H1 (cell line): ENCODE results near the gene ADGRV1. TPM values are rescaled to one million over a fixed set of nuclear protein-coding genes. Genes with fewer than 3 reads are reported as not detected.

Experiments
- CTCF ChIA-PET: fragments of 300-600 bp; sonication (Branson Sonifier 250); formaldehyde crosslinking; loops from one replicate; lab custom pipeline; 2021; ENCODE audit not compliant: partially characterized antibody; lab: Charles Lee
- POLR2A ChIA-PET: fragments of 300-600 bp; sonication (Branson Sonifier 250); formaldehyde crosslinking; loops from one replicate; lab custom pipeline; 2021; ENCODE audit warnings: inconsistent platforms; ENCODE audit not compliant: partially characterized antibody; lab: Charles Lee
- DNase-seq, 2 experiments: peaks; one replicate each; pipeline versions ENCODE4 v3.0.0 to v3.0.0-alpha.2; 2010 to 2022; ENCODE audit warnings: low spot score in 2 of 2, low read depth in 1 of 2, mixed read lengths in 1 of 2
- FAIRE-seq: peaks from 2 replicates; lab custom pipeline; 2011; peaks lifted over from hg19 to GRCh38; lab: Jason Lieb, UNC
- H2AFZ ChIP-seq: 2 replicates; pipeline ENCODE4 v1.8.1; 2012; ENCODE audit warnings: low read length, inconsistent platforms
- H2AK5ac ChIP-seq: 2 replicates; pipeline ENCODE4 v1.6.1; 2013; ENCODE audit warnings: low read depth, low read length
- H2BK120ac ChIP-seq: replicated peaks from 2 replicates; pipeline ENCODE3; 2013; ENCODE audit warnings: low read depth, low read length, inconsistent platforms
- H2BK12ac ChIP-seq: 2 replicates; pipeline ENCODE4 v1.6.1; 2013; ENCODE audit warnings: low read depth, low read length
- H2BK15ac ChIP-seq: 2 replicates; pipeline ENCODE4 v1.6.1; 2013; ENCODE audit warnings: low read length
- H2BK20ac ChIP-seq: 2 replicates; pipeline ENCODE4 v1.6.1; 2013; ENCODE audit warnings: low read length
- H2BK5ac ChIP-seq: 2 replicates; pipeline ENCODE4 v1.6.1; 2013; ENCODE audit warnings: low read depth, low read length
- H3K14ac ChIP-seq: 2 replicates; pipeline ENCODE4 v1.6.1; 2013; ENCODE audit warnings: inconsistent platforms; ENCODE audit not compliant: insufficient read length
- H3K18ac ChIP-seq: 2 replicates; pipeline ENCODE4 v1.6.1; 2013; ENCODE audit warnings: low read length; ENCODE audit errors: extremely low read depth
- H3K23ac ChIP-seq: 2 replicates; pipeline ENCODE4 v1.6.1; 2013; ENCODE audit warnings: inconsistent platforms; ENCODE audit not compliant: insufficient read length
- H3K23me2 ChIP-seq: 2 replicates; pipeline ENCODE4 v1.6.1; 2013; ENCODE audit warnings: low read depth, low read length
- H3K27ac ChIP-seq: 2 replicates; pipeline ENCODE4 v1.6.1; 2011; ENCODE audit warnings: low read depth, low read length, inconsistent platforms
- H3K27me3 ChIP-seq, 4 experiments: replicated peaks in 1 of 4; 1 replicate in 1 of 4; 2 replicates in 3 of 4; pipeline versions ENCODE4 v1.6.1 to v1.8.1; 2011 to 2013; ENCODE audit warnings: low read length in 3 of 4, mild to moderate bottlenecking in 3 of 4, inconsistent platforms in 2 of 4, mixed read lengths in 2 of 4, moderate library complexity in 1 of 4; ENCODE audit not compliant: control insufficient read depth in 3 of 4, insufficient read depth in 3 of 4; ENCODE audit errors: extremely low read depth in 1 of 4
- H3K36me3 ChIP-seq, 4 experiments: 2 replicates each; pipeline versions ENCODE4 v1.6.1 to v1.8.1; 2011 to 2013; ENCODE audit warnings: mild to moderate bottlenecking in 4 of 4, low read length in 3 of 4, moderate library complexity in 2 of 4, control low read depth in 1 of 4, inconsistent platforms in 1 of 4; ENCODE audit not compliant: insufficient read depth in 4 of 4, control insufficient read depth in 2 of 4
- H3K4ac ChIP-seq: replicated peaks from 2 replicates; pipeline ENCODE3; 2013; ENCODE audit warnings: low read length, low read depth, mixed read lengths, inconsistent platforms; ENCODE audit not compliant: insufficient read length
- H3K4me1 ChIP-seq, 4 experiments: replicated peaks in 1 of 4; 1 replicate in 1 of 4; 2 replicates in 3 of 4; pipeline versions ENCODE4 v1.6.1 to v1.8.1; 2011 to 2013; ENCODE audit warnings: low read length in 3 of 4, inconsistent platforms in 2 of 4, mixed read lengths in 1 of 4; ENCODE audit not compliant: insufficient read depth in 4 of 4, control insufficient read depth in 3 of 4
- H3K4me2 ChIP-seq, 2 experiments: 2 replicates each; pipeline versions ENCODE4 v1.6.1 to v1.8.1; 2011 to 2013; ENCODE audit warnings: low read depth in 2 of 2, low read length in 2 of 2, control low read depth in 1 of 2, inconsistent platforms in 1 of 2, mild to moderate bottlenecking in 1 of 2; ENCODE audit not compliant: insufficient read depth in 1 of 2
- H3K4me3 ChIP-seq, 4 experiments: fragments of 200-600, 300-600 bp in 1 of 4; sonication (generic), shearing (Covaris generic), sonication (Bioruptor Twin) in 1 of 4; 2 replicates each; pipeline versions ENCODE4 v1.5.1 to v1.8.1; 2011 to 2016; ENCODE audit warnings: low read length in 4 of 4, low read depth in 3 of 4, control low read depth in 2 of 4, inconsistent platforms in 2 of 4, mild to moderate bottlenecking in 2 of 4, mixed read lengths in 1 of 4, moderate library complexity in 1 of 4; ENCODE audit not compliant: insufficient read depth in 2 of 4; ENCODE audit errors: extremely low read depth in 1 of 4
- H3K56ac ChIP-seq: replicated peaks from 2 replicates; pipeline ENCODE3; 2013; ENCODE audit warnings: low read depth, mild to moderate bottlenecking, mixed read lengths, low read length, inconsistent platforms; ENCODE audit not compliant: insufficient read length
- H3K79me1 ChIP-seq: 2 replicates; pipeline ENCODE4 v1.6.1; 2013; ENCODE audit warnings: low read depth, low read length, control low read depth
- H3K79me2 ChIP-seq, 2 experiments: 2 replicates each; pipeline versions ENCODE4 v1.6.1 to v1.8.1; 2012 to 2013; ENCODE audit warnings: low read length in 2 of 2, mild to moderate bottlenecking in 2 of 2, inconsistent platforms in 1 of 2; ENCODE audit not compliant: insufficient read depth in 2 of 2, control insufficient read depth in 1 of 2
- H3K9ac ChIP-seq, 4 experiments: replicated peaks in 1 of 4; 1 replicate in 1 of 4; 2 replicates in 3 of 4; pipeline versions ENCODE4 v1.6.1 to v1.8.1; 2011 to 2013; ENCODE audit warnings: low read depth in 3 of 4, low read length in 3 of 4, control low read depth in 2 of 4, mild to moderate bottlenecking in 2 of 4, moderate library complexity in 2 of 4, inconsistent platforms in 1 of 4; ENCODE audit errors: extremely low read depth in 1 of 4
- H3K9me3 ChIP-seq, 2 experiments: 2 replicates each; pipeline versions ENCODE4 v1.6.1 to v1.8.1; 2012 to 2013; ENCODE audit warnings: mild to moderate bottlenecking in 2 of 2, moderate library complexity in 2 of 2, control low read depth in 1 of 2, inconsistent platforms in 1 of 2, low read depth in 1 of 2, low read length in 1 of 2, mixed read lengths in 1 of 2; ENCODE audit not compliant: insufficient read depth in 2 of 2
- H4K20me1 ChIP-seq, 2 experiments: replicated peaks in 1 of 2; 2 replicates each; pipeline versions ENCODE3 to v1.8.1; 2011 to 2013; ENCODE audit warnings: inconsistent platforms in 2 of 2, low read length in 2 of 2, mild to moderate bottlenecking in 1 of 2; ENCODE audit not compliant: insufficient read depth in 2 of 2, control insufficient read depth in 1 of 2
- H4K5ac ChIP-seq: 2 replicates; pipeline ENCODE4 v1.6.1; 2013; ENCODE audit warnings: low read length, low read depth, mixed read lengths, inconsistent platforms; ENCODE audit not compliant: insufficient read length
- H4K8ac ChIP-seq: 2 replicates; pipeline ENCODE4 v1.8.0; 2013; ENCODE audit warnings: mild to moderate bottlenecking, moderate library complexity, low read length, inconsistent platforms; ENCODE audit not compliant: insufficient read depth; ENCODE audit errors: extremely low read depth
- H4K91ac ChIP-seq: replicated peaks from 2 replicates; pipeline ENCODE3; 2013; ENCODE audit warnings: low read length, mixed read lengths, inconsistent platforms; ENCODE audit not compliant: insufficient read length
- BRCA1 ChIP-seq: IDR thresholded peaks from 2 replicates; pipeline ENCODE4 v1.6.1; 2012; ENCODE audit warnings: low read depth, low read length, improper control_type of control experiment
- CTBP2 ChIP-seq: IDR thresholded peaks from 2 replicates; pipeline ENCODE4 v1.7.0; 2011; ENCODE audit warnings: borderline replicate concordance, mild to moderate bottlenecking, moderate library complexity, mixed read lengths, low read length; ENCODE audit not compliant: insufficient read depth, insufficient read length
- EP300 ChIP-seq, 2 experiments: IDR thresholded peaks; 1 replicate in 1 of 2; 2 replicates in 1 of 2; pipeline ENCODE4 v1.6.1; 2011 to 2012; ENCODE audit warnings: low read depth in 2 of 2, low read length in 2 of 2, mild to moderate bottlenecking in 2 of 2, borderline replicate concordance in 1 of 2, inconsistent platforms in 1 of 2, moderate library complexity in 1 of 2
- EZH2 ChIP-seq: fragments of 200-600 bp; sonication (generic); IDR thresholded peaks from 2 replicates; pipeline ENCODE4 v1.7.1; 2012; ENCODE audit warnings: low read depth, mild to moderate bottlenecking, moderate library complexity, low read length, inconsistent platforms; ENCODE audit not compliant: severe bottlenecking
- FOSL1 ChIP-seq: IDR thresholded peaks from 2 replicates; pipeline ENCODE4 v1.6.1; 2011; ENCODE audit warnings: mild to moderate bottlenecking, low read depth, low read length, moderate library complexity; ENCODE audit not compliant: insufficient read depth
- GABPA ChIP-seq: IDR thresholded peaks from 2 replicates; pipeline ENCODE4 v1.6.1; 2011; ENCODE audit warnings: mild to moderate bottlenecking, low read length, moderate library complexity, borderline replicate concordance; ENCODE audit not compliant: insufficient read depth
- JUN ChIP-seq: IDR thresholded peaks from 2 replicates; pipeline ENCODE4 v1.6.1; 2011; ENCODE audit warnings: low read depth, mild to moderate bottlenecking, improper control_type of control experiment, low read length
- JUND ChIP-seq: IDR thresholded peaks from 2 replicates; pipeline ENCODE4 v1.6.1; 2011; ENCODE audit warnings: mild to moderate bottlenecking, improper control_type of control experiment, low read length
- MAX ChIP-seq: IDR thresholded peaks from 2 replicates; pipeline ENCODE4 v1.6.1; 2012; ENCODE audit warnings: inconsistent platforms
- POLR2AphosphoS5 ChIP-seq: IDR thresholded peaks from 2 replicates; pipeline ENCODE4 v1.6.1; 2011; ENCODE audit warnings: low read depth, low read length
- SAP30 ChIP-seq: fragments of 300-600 bp; sonication (generic); IDR thresholded peaks from 2 replicates; pipeline ENCODE4 v1.7.1; 2012; ENCODE audit warnings: low read length, moderate library complexity, mild to moderate bottlenecking, inconsistent platforms; ENCODE audit not compliant: insufficient read depth, insufficient replicate concordance
- SP4 ChIP-seq: IDR thresholded peaks from 2 replicates; pipeline ENCODE4 v1.6.1; 2012; ENCODE audit warnings: low read length, inconsistent platforms
- SUZ12 ChIP-seq: fragments of 200-600 bp; sonication (generic); IDR thresholded peaks from 2 replicates; pipeline ENCODE4 v1.6.1; 2012; ENCODE audit warnings: mild to moderate bottlenecking, inconsistent platforms, low read length, moderate library complexity, mixed read lengths
- TBP ChIP-seq: IDR thresholded peaks from 2 replicates; pipeline ENCODE4 v1.6.1; 2011; ENCODE audit warnings: low read depth, low read length, improper control_type of control experiment
- WGBS, 2 experiments: shearing (Covaris generic) in 1 of 2; methylation state at CpG; one replicate each; pipeline versions ENCODE4 v1.1.6 to v1.1.7; 2013 to 2015; ENCODE audit warnings: low lambda C conversion rate in 2 of 2, mixed read lengths in 2 of 2, inconsistent platforms in 1 of 2, low coverage in 1 of 2, missing lambda C conversion rate in 1 of 2; ENCODE audit not compliant: insufficient replicate concordance in 2 of 2, insufficient coverage in 1 of 2, insufficient read length in 1 of 2; ENCODE audit errors: extremely low coverage in 1 of 2, missing lambda C conversion rate in 1 of 2; 5-methylcytosine and 5-hydroxymethylcytosine counted together
- polyA plus RNA-seq, 7 experiments: library from polyadenylated mRNA; depleted of rRNA in 3 of 7; stranded (reverse) in 5 of 7; unstranded in 2 of 7; fragments of >200 nt in 5 of 7; fragments of 200-250 nt in 2 of 7; gene quantifications; 1 replicate in 5 of 7; 2 replicates in 1 of 7; 4 replicates in 1 of 7; pipeline versions ENCODE4 v1.2.1 to v1.2.3, GENCODE V29; 2011 to 2013; ENCODE audit warnings: missing spikeins in 2 of 7, mixed read lengths in 2 of 7
- total RNA-seq: library from RNA; stranded (reverse); fragmentation: NEBNext Ultra II Directional; extraction: Animal tissue kit (Norgen Biotek cat#: 25700); gene quantifications from 2 replicates; pipeline ENCODE4 v1.2.1, GENCODE V29; 2021

ADGRV1 gene
- total and polyA plus RNA-seq, 2 of the 8 experiments (the other 6 are each of a cell fraction or from before 2014, with no cell fraction given): 53.1 to 62.2 TPM

DNA sequence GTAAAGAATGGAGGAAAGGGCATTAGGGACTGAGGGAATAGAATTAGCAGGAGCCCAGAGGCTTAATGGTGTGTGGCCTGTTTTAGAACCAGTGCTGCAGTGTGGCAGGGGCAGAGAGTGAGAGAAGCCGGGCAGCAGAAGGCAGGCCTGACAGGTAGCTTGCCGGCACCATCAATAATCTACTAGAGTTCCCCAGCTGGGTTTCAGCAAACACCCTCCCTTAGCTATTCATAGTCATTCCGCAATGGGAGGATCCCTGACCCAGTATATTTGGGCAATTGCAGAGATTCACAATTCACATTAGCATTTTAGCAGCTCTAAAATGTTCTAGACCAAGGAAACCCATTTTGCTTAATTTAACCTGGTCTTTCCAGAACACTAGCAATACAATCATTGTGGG is 596.7 kb downstream of the ADGRV1 start:
- H2BK120ac ChIP-seq: no peak overlapping the region
- H2BK15ac ChIP-seq: no peak overlapping the region
- H2BK20ac ChIP-seq: no peak overlapping the region
- no peak overlapping the region for H4K5ac ChIP-seq
- no peak overlapping the region for H3K14ac ChIP-seq
- ChIA-PET POLR2A (interaction anchor here (1.0 to 2.3 kb wide), 2 partner anchors 28 to 228 kb away, joined by 3 to 8 read pairs; partner anchors contain the start of gene ARRDC3), CTCF (interaction anchor here (0.9 to 1.4 kb wide), 2 partner anchors 13 to 264 kb away, joined by 3 to 5 read pairs; no protein-coding TSS in a partner anchor)
- no peaks in the 10 kb centered on the region for H3K9me3 ChIP-seq
- H3K79me2 ChIP-seq: no peaks in the 10 kb centered on the region
- H3K56ac ChIP-seq: no peak overlapping the region
- no peak overlapping the region for H3K4ac ChIP-seq
- 80% methylated on average over 3 of the region's 3 CpGs; no CpG with 5 or more reads in 1 of the 2 experiments for WGBS, 2 experiments
- no peak overlapping the region for H4K91ac ChIP-seq
- no peak overlapping the region for H3K9ac ChIP-seq
- H3K23ac ChIP-seq: no peak overlapping the region
- H4K8ac ChIP-seq: no peak overlapping the region
- FAIRE-seq: no peak
- DNase-seq: no peak
- H3K18ac ChIP-seq: no peak overlapping the region
- no peaks in the 10 kb centered on the region for H3K27me3 ChIP-seq
- H3K36me3 ChIP-seq: peaks cover 0 to 15% (median 2%) of the 10 kb centered on the region in 4 experiments; a peak in 3 of 8 replicates
- no peak overlapping the region for H3K27ac ChIP-seq
- H2AK5ac ChIP-seq: no peak overlapping the region
- no peak overlapping the region for H2AFZ ChIP-seq
- no peak overlapping the region for H3K4me2 ChIP-seq
- H3K23me2 ChIP-seq: no peaks in the 10 kb centered on the region; the same call in 1 of the 2 replicates
- H3K4me3 ChIP-seq: no peak overlapping the region
- H3K79me1 ChIP-seq: no peaks in the 10 kb centered on the region
- no peak overlapping the region for H2BK5ac ChIP-seq
- H4K20me1 ChIP-seq: no peaks in the 10 kb centered on the region
- no peak overlapping the region for H2BK12ac ChIP-seq
- no peaks in the 10 kb centered on the region for H3K4me1 ChIP-seq
- TF ChIP-seq POLR2AphosphoS5 (no peak), FOSL1 (no peak), SAP30 (no peak), EZH2 (no peak), JUN (no peak), MAX (no peak), JUND (no peak), SP4 (no peak), CTBP2 (no peak), SUZ12 (no peak), BRCA1 (no peak), TBP (no peak), GABPA (no peak), EP300 (IDR thresholded peaks at IDR 0.05; ENCODE audit: borderline replicate concordance in 1 of 2, low read depth in 2 of 2, low read length in 2 of 2) (no peak)
